ENCODE data around the gene PGBD5.

- TF ChIP-seq CTCF (IDR thresholded peaks at IDR 0.05) (no peak), EP300 (IDR thresholded peaks at IDR 0.05; ENCODE audit: low read depth) (no peak), POLR2AphosphoS5 (IDR thresholded peaks at IDR 0.05) (no peak)
Observed at GRCh38 chr1:230291731-230292620, 134.2 kb downstream of the PGBD5 start.

Data from transverse colon (tissue), 4 donors.